GM12872 (cell line): Measurements from ENCODE around the gene VPS37D.

Experiments used
- TF ChIP-seq, protein P1 (sequence below): IDR thresholded peaks from 3 replicates; pipeline ENCODE4 v1.5.1; 2011; ENCODE audit warnings: low read depth, mild to moderate bottlenecking, low read length, moderate library complexity; ENCODE audit not compliant: insufficient read depth

Gene VPS37D

GRCh38 chr7:73685311-73685710 lies 17.7 kb downstream of the VPS37D start:
- TF ChIP-seq, protein P1, sequence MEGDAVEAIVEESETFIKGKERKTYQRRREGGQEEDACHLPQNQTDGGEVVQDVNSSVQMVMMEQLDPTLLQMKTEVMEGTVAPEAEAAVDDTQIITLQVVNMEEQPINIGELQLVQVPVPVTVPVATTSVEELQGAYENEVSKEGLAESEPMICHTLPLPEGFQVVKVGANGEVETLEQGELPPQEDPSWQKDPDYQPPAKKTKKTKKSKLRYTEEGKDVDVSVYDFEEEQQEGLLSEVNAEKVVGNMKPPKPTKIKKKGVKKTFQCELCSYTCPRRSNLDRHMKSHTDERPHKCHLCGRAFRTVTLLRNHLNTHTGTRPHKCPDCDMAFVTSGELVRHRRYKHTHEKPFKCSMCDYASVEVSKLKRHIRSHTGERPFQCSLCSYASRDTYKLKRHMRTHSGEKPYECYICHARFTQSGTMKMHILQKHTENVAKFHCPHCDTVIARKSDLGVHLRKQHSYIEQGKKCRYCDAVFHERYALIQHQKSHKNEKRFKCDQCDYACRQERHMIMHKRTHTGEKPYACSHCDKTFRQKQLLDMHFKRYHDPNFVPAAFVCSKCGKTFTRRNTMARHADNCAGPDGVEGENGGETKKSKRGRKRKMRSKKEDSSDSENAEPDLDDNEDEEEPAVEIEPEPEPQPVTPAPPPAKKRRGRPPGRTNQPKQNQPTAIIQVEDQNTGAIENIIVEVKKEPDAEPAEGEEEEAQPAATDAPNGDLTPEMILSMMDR: no peak

DNA sequence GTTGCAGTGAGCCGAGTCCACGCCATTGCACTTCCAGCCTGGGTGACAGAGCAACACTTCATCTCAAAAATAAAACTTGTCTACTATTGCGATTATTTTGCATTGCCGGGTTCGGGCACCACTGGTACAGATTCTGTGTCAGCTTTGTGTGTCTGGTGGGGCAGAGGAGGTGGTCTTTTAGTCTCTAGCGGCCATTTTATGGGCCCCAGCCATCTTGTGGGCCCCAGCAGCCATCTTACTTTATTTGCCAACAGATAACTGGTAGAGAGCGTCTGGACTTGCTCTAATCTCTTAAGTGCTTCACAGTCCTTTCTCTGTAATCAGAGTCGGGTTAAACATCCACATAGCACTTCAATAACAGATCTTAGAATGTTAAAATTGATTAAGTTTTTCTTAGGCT lies 20.7 kb downstream of the VPS37D start:
- TF ChIP-seq, protein P1: no peak

- TF ChIP-seq, protein P1: no peak
Observed at GRCh38 chr7:73690646-73691045, 23.0 kb downstream of the VPS37D start.

- TF ChIP-seq, protein P1: no peak
Observed at GRCh38 chr7:73696372-73696771, 28.7 kb downstream of the VPS37D start.

DNA sequence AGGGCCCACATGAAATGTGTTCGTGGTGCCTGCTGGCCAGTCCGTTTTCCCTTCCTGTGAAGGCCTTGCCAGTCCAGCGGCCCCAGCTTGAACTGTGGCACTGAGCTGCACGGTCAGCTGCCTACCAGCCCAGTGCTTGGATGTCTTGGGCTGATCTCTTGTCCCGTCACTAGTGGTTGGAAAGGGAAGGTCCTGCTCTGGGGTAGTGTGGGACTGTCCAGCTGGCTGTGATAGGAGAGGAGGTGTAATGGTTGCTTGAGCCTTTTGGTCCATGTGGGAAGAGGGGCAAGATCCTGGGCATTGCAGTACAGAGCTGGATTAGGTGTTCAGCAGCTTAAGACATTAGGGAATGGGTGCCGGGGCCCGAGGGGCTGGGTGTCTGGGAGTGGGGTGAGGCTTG lies 30.8 kb downstream of the VPS37D start:
- TF ChIP-seq, protein P1: no peak

DNA sequence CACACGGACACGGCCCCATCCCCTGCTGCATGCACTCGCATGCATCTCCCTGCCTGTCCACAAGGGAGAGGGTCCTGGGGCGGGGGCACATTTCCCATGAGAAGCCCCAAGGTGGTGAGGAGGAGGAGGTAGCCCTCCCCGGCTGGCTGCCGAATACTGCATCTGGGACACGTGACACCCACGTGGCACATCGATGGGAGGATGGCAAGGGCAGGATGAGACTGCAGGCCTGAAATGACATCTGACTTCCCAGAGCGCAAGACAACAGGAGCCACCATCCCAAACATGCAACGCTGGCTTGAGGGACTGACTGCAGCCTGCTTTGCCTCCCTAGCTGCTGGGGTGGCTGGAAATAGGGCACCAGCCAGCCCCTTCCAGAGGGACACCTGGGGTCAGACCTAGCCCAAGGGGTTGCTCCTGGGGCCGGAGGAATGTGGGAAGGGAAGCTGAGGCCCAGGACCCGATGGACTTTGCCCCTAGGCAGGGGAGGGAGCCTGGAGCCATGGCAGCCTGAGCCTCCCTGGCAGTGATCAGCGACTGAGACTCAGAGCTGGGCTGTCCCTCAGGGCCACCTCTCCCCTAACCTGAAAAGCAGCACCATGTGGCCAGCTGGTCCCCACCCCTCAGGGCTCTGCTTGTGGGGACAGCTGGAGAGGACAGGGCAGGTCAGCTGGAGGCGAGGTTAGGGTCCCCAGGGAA lies 31.9 kb downstream of the VPS37D start:
- TF ChIP-seq, protein P1: no peak

DNA sequence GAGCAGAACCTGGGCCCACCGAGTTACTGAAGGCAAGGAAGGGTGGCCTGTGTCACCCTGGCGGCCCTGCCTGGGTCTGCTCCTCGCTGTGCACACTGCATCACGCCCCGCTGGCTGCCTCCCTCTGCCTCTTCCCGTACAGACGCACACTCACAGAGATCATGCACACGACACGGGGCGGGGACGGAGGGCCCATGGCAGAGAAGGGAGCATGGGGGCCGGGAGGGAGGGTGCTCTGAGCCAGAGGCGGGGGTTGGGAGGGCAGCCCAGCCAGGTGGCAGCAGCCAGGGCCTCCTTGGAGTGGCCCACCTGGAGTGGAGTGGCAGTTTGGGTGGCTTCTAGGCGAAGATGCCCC lies 32.4 kb downstream of the VPS37D start:
- TF ChIP-seq, protein P1: no peak
